Astrocyte of the cerebellum (primary cell): ENCODE measurements around the gene MTA3.

Experiments used
- DNase-seq: peaks from one replicate; pipeline ENCODE4 v3.0.0-alpha.2; 2011; ENCODE audit warnings: low read depth
- H3K4me3 ChIP-seq: 2 replicates; pipeline ENCODE4 v1.5.1; 2011; ENCODE audit warnings: mild to moderate bottlenecking, low read depth, low read length, moderate library complexity
- CTCF ChIP-seq: IDR thresholded peaks from 2 replicates; pipeline ENCODE4 v1.5.1; 2012; ENCODE audit warnings: low read length, low read depth, moderate library complexity, mild to moderate bottlenecking; ENCODE audit errors: missing control alignments
- in situ Hi-C: cut with HindIII; loops from 2 replicates; pipeline ENCODE4 v1.10.0; 2017; ENCODE audit warnings: low sequenced_read_pairs

Gene MTA3

GRCh38 chr2:42587526-42588117 lies 19.2 kb downstream of the MTA3 start:
- H3K4me3 ChIP-seq, result no peak overlapping the region
- TF ChIP-seq CTCF, result no peak
- no peak for DNase-seq
- in situ Hi-C loops, result no loop called here

- H3K4me3 ChIP-seq, result no peak overlapping the region
- in situ Hi-C loops, result no loop called here
- DNase-seq, result no peak
- TF ChIP-seq CTCF, result no peak
Observed at GRCh38 chr2:42588121-42588520, 19.7 kb downstream of the MTA3 start.

- in situ Hi-C loops, result no loop called here
- TF ChIP-seq CTCF, result no peak
- H3K4me3 ChIP-seq, result no peak overlapping the region
Observed at GRCh38 chr2:42590176-42590575, 21.7 kb downstream of the MTA3 start.

GRCh38 chr2:42593282-42593681 lies 24.9 kb downstream of the MTA3 start:
- no peak for DNase-seq
- H3K4me3 ChIP-seq, result no peak overlapping the region
- TF ChIP-seq CTCF, result no peak
- in situ Hi-C loops, result no loop called here

More at GRCh38 chr2:42590176-42590575, 21.7 kb downstream of the MTA3 start:
- DNase-seq, result no peak

- no peak overlapping the region for H3K4me3 ChIP-seq
- no peak for DNase-seq
- TF ChIP-seq CTCF, result no peak
- in situ Hi-C loops, result no loop called here
Observed at GRCh38 chr2:42598656-42599055, 30.2 kb downstream of the MTA3 start.

GRCh38 chr2:42601076-42601475 lies 32.6 kb downstream of the MTA3 start:
- no peak for TF ChIP-seq CTCF
- in situ Hi-C loops, result no loop called here
- no peak for DNase-seq
- H3K4me3 ChIP-seq, result no peak overlapping the region
